ENCODE measurements around the gene DDR2. TPM values are rescaled to one million over a fixed set of nuclear protein-coding genes. Genes with fewer than 3 reads are reported as not detected.
"Not testable (repeated sequence)": the region's sequence is repeated elsewhere in the genome, so short reads cannot be mapped to it uniquely, and the experiment has no call there.

Gene DDR2
- total RNA-seq, 1 donor from 2014 or later = 0.09 TPM

DNA sequence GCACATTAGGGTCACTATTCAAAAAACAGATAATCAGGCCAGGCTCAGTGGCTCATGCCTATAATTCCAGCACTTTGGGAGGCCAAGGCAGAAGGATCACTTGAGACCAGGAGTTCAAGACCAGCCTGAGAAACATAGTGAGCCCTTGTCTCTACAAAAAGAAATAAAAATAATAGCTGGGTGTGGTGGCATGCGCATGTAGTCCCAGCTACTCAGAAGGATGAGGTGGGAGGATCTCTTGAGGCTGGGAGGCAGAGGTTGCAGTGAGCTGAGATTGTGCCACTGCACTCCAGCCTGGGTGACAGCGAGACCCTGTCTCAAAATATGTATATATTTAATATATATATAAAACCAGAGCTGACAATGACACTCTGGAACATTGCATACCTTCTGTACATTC, 180.1 kb downstream of the DDR2 start:
- ATAC-seq (ENCODE audit: low read depth); H3K9me3 Mint-ChIP-seq; intact Hi-C loops (cut with micrococcal nuclease); H3K27ac Mint-ChIP-seq; CTCF ChIA-PET; H3K4me1 Mint-ChIP-seq; H3K27me3 Mint-ChIP-seq; DNase-seq; POLR2A ChIA-PET; H3K4me3 Mint-ChIP-seq: not testable (repeated sequence)
- H3K36me3 Mint-ChIP-seq (ENCODE audit: low read depth) = peaks cover 38% of the 10 kb centered on the region

- CTCF ChIA-PET; intact Hi-C loops (cut with micrococcal nuclease); H3K9me3 Mint-ChIP-seq; ATAC-seq (ENCODE audit: low read depth); H3K36me3 Mint-ChIP-seq (ENCODE audit: low read depth); POLR2A ChIA-PET; DNase-seq; H3K27ac Mint-ChIP-seq; H3K4me3 Mint-ChIP-seq: not testable (repeated sequence)
- peaks cover 11% of the 10 kb centered on the region for H3K4me1 Mint-ChIP-seq
- peaks cover 12% of the 10 kb centered on the region for H3K27me3 Mint-ChIP-seq
Observed at GRCh38 chr1:162818136-162818535, 185.9 kb downstream of the DDR2 start.

GRCh38 chr1:162818666-162819065, 186.4 kb downstream of the DDR2 start:
- intact Hi-C loops (cut with micrococcal nuclease); ATAC-seq (ENCODE audit: low read depth); H3K4me3 Mint-ChIP-seq; DNase-seq; CTCF ChIA-PET; H3K9me3 Mint-ChIP-seq; H3K27ac Mint-ChIP-seq; H3K36me3 Mint-ChIP-seq (ENCODE audit: low read depth); POLR2A ChIA-PET: not testable (repeated sequence)
- Mint-ChIP-seq H3K4me1 (peaks cover 11% of the 10 kb centered on the region), H3K27me3 (peaks cover 14% of the 10 kb centered on the region)

GRCh38 chr1:162822391-162823200, 190.3 kb downstream of the DDR2 start:
- H3K36me3 Mint-ChIP-seq (ENCODE audit: low read depth) = no peaks in the 10 kb centered on the region
- no peak for DNase-seq

DNA sequence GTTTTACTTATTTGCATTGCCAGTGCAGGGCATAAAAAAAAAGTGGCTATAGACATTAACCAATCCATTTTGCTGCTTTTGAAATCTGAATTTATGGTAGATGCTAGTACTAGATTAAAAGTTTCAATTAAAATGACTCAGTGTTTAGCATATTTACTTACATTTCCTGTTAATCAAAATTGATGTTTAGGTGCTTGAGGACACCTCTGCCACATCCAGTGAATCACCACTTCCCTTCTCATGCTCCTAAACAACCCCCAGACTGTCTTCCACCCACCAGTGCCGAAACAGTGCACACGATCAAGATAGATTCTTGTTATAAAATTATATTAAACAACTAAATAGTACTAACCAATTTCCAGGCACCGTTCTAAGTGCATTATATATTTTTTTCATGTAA, 191.0 kb downstream of the DDR2 start:
- DNase-seq = no peak
- Mint-ChIP-seq H3K4me1 (peaks cover 11% of the 10 kb centered on the region), H3K4me3 (no peak overlapping the region), H3K9me3 (no peaks in the 10 kb centered on the region), H3K36me3 (ENCODE audit: low read depth) (no peaks in the 10 kb centered on the region), H3K27me3 (peaks cover 32% of the 10 kb centered on the region), H3K27ac (no peak overlapping the region)
- CTCF ChIA-PET = interaction anchor here (0.5 kb wide), 1 partner anchor 751 kb away, joined by 3 read pairs; no protein-coding TSS in a partner anchor
- ATAC-seq (ENCODE audit: low read depth) = no peak
- intact Hi-C loops (cut with micrococcal nuclease) = no loop called here
- POLR2A ChIA-PET = no interaction called here
- TF ChIP-seq, protein P1, sequence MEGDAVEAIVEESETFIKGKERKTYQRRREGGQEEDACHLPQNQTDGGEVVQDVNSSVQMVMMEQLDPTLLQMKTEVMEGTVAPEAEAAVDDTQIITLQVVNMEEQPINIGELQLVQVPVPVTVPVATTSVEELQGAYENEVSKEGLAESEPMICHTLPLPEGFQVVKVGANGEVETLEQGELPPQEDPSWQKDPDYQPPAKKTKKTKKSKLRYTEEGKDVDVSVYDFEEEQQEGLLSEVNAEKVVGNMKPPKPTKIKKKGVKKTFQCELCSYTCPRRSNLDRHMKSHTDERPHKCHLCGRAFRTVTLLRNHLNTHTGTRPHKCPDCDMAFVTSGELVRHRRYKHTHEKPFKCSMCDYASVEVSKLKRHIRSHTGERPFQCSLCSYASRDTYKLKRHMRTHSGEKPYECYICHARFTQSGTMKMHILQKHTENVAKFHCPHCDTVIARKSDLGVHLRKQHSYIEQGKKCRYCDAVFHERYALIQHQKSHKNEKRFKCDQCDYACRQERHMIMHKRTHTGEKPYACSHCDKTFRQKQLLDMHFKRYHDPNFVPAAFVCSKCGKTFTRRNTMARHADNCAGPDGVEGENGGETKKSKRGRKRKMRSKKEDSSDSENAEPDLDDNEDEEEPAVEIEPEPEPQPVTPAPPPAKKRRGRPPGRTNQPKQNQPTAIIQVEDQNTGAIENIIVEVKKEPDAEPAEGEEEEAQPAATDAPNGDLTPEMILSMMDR (IDR thresholded peaks at IDR 0.05) = no peak

More at GRCh38 chr1:162822391-162823200, 190.3 kb downstream of the DDR2 start:
- H3K27ac Mint-ChIP-seq = no peak overlapping the region
- H3K4me1 Mint-ChIP-seq = peaks cover 11% of the 10 kb centered on the region
- no peaks in the 10 kb centered on the region for H3K9me3 Mint-ChIP-seq
- intact Hi-C loops (cut with micrococcal nuclease) = no loop called here
- peak overlapping the region; percentile 64 for H3K4me3 Mint-ChIP-seq
- CTCF ChIA-PET = no interaction called here
- POLR2A ChIA-PET = interaction anchor here (0.7 kb wide), 1 partner anchor 1058 kb away, joined by 4 read pairs; no protein-coding TSS in a partner anchor
- TF ChIP-seq, protein P1 (IDR thresholded peaks at IDR 0.05) = no peak
- H3K27me3 Mint-ChIP-seq = peaks cover 32% of the 10 kb centered on the region
- no peak for ATAC-seq (ENCODE audit: low read depth)

DNA sequence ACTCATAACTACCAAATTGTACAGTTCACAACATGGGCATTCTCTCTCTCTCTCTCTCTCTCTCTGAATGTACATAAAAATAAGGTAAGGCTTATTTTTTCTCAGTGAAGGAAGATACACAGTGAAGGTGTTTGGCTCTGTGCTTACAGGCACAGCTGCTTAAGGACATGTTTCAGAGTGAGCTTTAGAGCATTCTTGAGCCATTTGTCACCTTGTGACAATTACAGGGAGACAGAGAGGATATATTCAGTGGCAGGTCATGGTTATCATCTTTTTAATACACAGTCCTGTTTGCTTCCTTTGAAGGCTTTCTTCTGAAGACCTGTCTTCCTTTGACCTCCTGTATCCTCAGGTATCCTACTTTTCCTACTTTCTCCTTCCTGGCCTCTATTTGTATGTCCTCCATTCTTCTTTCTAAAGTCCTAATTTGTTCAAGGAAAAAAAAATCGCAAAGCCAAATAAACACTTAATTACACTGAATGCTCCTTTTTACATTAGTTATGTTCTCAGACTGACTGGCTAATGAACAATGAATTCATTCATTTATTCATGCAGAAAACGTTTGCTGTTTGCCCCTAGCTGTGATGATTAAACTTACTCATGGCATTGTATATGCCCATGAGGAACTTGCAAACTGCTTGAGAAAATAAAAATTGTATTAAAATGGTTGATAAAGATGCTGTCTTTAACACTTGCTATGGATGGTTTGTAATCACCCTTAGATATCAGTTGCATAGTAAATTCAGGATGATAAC, 191.7 kb downstream of the DDR2 start:
- Mint-ChIP-seq H3K36me3 (ENCODE audit: low read depth) (no peaks in the 10 kb centered on the region), H3K27me3 (peaks cover 35% of the 10 kb centered on the region), H3K4me1 (peaks cover 11% of the 10 kb centered on the region), H3K27ac (no peak overlapping the region), H3K4me3 (no peak overlapping the region), H3K9me3 (no peaks in the 10 kb centered on the region)
- ChIA-PET CTCF (interaction anchor here (0.5 kb wide), 1 partner anchor 751 kb away, joined by 3 read pairs; no protein-coding TSS in a partner anchor), POLR2A (no interaction called here)
- intact Hi-C loops (cut with micrococcal nuclease) = no loop called here
- no peak for ATAC-seq (ENCODE audit: low read depth)
- DNase-seq = no peak
- TF ChIP-seq, protein P1 (IDR thresholded peaks at IDR 0.05) = no peak
